ENCODE data around the gene PLXNA4. TPM values are rescaled to one million over a fixed set of nuclear protein-coding genes. Genes with fewer than 3 reads are reported as not detected.

PLXNA4 gene
- total RNA-seq, 2 donors from 2014 or later, result 0.99 to 1.1 TPM

DNA sequence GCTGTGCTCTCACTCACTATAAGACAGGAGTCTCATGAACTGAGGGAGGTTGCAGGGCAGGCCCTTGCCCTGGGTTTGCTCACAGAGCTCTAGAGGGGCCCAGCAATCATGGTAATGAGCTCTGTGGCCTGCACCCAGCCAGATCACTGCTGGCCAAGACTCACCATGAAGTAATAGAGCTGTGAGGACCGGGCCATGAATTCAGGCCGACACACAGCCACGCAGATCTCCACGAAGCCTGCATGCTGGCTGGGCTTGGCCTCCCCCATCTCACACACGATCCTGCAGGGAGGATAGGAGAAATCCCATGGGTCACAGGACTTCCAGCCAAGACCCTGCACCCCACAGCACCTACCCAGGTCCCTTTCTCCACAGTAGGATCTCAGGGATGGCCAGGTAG, 382.4 kb downstream of the PLXNA4 start:
- H3K4me3 Mint-ChIP-seq, result no peak overlapping the region
- DNase-seq (no peak), ATAC-seq (replicated peaks in 1 of 2) (no peak)
- H3K4me1 Mint-ChIP-seq (ENCODE audit: low read depth), result no peaks in the 10 kb centered on the region
- no peaks in the 10 kb centered on the region for H3K9me3 Mint-ChIP-seq
- H3K36me3 Mint-ChIP-seq (ENCODE audit: insufficient read depth in 2 of 2), result no peaks in the 10 kb centered on the region
- H3K27me3 Mint-ChIP-seq (ENCODE audit: low read depth), result peaks cover 5% of the 10 kb centered on the region
- H3K27ac Mint-ChIP-seq, result no peak overlapping the region

DNA sequence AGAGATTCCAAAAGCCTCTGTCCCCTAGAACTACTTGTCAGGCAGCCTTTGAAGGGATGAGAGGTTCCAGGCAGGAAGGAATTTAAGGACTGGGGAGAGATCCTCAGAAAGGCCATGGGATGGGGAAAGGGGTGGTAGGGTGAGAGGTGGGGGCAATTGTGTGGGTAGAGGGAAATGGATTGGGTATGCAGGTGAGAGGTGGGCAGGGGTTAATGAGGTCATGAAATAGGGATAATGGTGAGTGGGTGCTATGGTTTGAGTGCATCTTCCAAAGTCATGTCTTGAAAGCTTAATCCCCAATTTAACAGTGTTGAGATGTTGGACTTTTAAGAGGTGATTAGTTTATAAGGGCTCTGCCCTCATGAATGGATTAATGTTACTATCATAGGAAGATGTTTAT, 383.5 kb downstream of the PLXNA4 start:
- no peaks in the 10 kb centered on the region for H3K36me3 Mint-ChIP-seq (ENCODE audit: insufficient read depth in 2 of 2)
- no peaks in the 10 kb centered on the region for H3K9me3 Mint-ChIP-seq
- H3K27me3 Mint-ChIP-seq (ENCODE audit: low read depth), result peaks cover 5% of the 10 kb centered on the region
- H3K4me3 Mint-ChIP-seq, result no peak overlapping the region
- H3K27ac Mint-ChIP-seq, result no peak overlapping the region
- DNase-seq (no peak), ATAC-seq (replicated peaks in 1 of 2) (no peak)
- H3K4me1 Mint-ChIP-seq (ENCODE audit: low read depth), result no peaks in the 10 kb centered on the region

DNA sequence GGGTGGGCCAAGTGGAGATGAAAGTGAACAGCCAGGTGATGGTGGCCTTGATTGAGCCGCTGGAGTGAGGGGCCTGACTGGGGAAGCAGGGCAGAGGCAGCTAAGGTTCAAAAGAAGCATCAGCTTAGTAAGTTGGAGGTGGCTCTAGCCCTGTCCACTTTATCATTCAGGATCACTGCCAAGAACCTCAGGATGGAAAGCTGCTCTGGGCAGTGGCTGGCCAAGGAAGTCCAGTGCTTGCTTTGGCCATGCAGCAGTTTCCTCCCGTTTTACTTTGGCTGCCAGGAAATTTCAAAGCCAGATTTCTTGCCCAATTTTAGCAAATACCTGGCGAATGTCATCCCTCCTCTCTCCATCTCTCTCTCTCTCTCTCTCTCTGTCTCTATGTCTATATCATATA, 384.9 kb downstream of the PLXNA4 start:
- Mint-ChIP-seq H3K27ac (no peak overlapping the region), H3K36me3 (ENCODE audit: insufficient read depth in 2 of 2) (peaks cover 0 to 5% of the 10 kb centered on the region in 2 donors), H3K4me1 (ENCODE audit: low read depth) (no peaks in the 10 kb centered on the region), H3K9me3 (peaks cover 0 to 2% of the 10 kb centered on the region in 2 donors), H3K4me3 (no peak overlapping the region), H3K27me3 (ENCODE audit: low read depth) (no peaks in the 10 kb centered on the region)
- DNase-seq (no peak), ATAC-seq (replicated peaks in 1 of 2) (no peak)

DNA sequence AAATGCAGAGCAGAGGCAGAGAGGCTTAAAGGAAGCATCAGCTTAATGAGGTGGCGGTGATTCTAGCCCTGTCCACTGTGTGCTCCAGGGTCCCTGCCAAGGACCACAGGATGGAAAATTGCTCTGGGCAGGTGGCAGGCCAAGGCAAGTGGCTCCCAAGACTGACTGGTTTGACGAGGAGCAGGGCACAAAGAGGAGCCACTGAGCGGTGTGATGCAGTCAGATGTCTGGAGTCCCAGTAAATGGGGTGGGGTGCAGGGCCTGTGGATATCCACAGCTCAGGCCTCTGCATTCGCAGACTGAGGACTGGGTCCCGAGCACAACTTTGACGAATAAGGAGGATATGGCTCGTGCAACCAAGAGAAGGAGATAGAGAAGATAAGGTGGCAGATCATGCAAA, 385.6 kb downstream of the PLXNA4 start:
- peaks cover 0 to 5% of the 10 kb centered on the region in 2 donors for H3K36me3 Mint-ChIP-seq (ENCODE audit: insufficient read depth in 2 of 2)
- no peak for ATAC-seq (replicated peaks in 1 of 2)

DNA sequence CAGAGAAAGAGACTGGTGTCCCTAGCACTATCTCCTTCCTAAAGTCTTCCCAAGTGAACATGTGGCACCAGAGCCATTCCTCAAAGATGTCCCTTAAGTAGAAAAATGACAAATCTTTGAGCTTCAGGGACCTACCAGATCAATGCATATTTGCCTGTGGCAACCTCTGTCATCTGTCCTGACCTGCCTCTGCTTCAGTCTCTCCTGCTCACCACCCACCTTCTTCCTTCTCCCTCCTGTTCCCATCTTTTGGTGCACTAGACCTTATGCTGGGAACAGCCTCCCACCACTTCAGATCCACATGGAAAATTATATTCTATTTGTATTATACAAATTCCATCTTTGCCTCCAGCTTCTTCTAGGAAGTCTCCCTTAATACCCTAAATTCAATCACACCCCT, 386.4 kb downstream of the PLXNA4 start:
- no peak for DNase-seq
- H3K36me3 Mint-ChIP-seq (ENCODE audit: insufficient read depth in 2 of 2), result peaks cover 0 to 5% of the 10 kb centered on the region in 2 donors
- no peak overlapping the region for H3K27ac Mint-ChIP-seq
- H3K27me3 Mint-ChIP-seq (ENCODE audit: low read depth), result no peaks in the 10 kb centered on the region
- peaks cover 0 to 2% of the 10 kb centered on the region in 2 donors for H3K9me3 Mint-ChIP-seq
- no peaks in the 10 kb centered on the region for H3K4me1 Mint-ChIP-seq (ENCODE audit: low read depth)
- ATAC-seq (replicated peaks in 1 of 2), result no peak
- no peak overlapping the region for H3K4me3 Mint-ChIP-seq

More for the DNA sequence above, 385.6 kb downstream of the PLXNA4 start:
- DNase-seq, result no peak
- H3K4me3 Mint-ChIP-seq, result no peak overlapping the region
- peaks cover 0 to 2% of the 10 kb centered on the region in 2 donors for H3K9me3 Mint-ChIP-seq
- H3K27me3 Mint-ChIP-seq (ENCODE audit: low read depth), result no peaks in the 10 kb centered on the region
- H3K27ac Mint-ChIP-seq, result no peak overlapping the region
- H3K4me1 Mint-ChIP-seq (ENCODE audit: low read depth), result no peaks in the 10 kb centered on the region

DNA sequence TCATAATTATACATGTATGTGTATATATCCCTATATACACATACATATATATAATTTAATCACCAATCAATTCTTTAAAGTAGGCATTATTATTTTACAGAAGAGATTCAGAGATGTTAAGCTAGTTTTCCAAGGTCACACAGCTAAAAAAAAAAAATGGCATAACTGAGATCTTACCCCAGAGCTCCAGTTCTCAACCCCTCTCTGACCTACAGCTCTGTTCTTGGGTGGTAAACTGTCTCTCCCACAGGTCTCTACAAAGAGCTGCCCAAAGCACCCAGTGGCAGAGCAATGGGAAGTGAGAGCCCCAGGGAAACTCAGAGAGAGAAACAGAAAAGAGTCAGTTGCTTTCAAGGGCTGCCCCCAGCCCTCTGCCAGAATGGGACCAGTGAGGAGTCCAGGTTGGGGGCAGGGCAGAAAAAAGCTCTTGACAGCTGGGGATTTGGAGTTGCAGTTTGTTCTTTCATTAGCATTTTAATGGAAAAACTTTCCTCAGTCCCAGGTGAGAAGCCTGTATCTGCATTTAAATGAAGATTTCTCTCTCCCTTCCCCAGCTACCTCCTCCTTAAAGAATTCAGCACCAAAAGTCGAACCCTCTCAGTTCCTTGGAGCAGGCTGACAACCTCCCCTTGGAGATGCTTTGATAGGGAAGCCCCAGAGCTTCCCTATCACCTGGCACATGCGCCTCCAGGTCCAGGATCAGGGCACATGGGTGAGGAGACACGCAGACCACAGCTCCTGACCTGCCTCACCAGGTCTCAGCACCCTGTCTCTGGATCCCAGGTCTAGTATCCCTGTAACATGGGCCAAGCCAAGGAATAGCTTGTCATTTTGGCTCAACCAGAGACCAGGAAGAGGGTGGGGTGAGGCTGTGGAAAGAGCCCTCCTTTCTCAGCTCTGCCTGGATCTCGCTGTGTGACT, 388.1 kb downstream of the PLXNA4 start:
- Mint-ChIP-seq H3K9me3 (peaks cover 0 to 2% of the 10 kb centered on the region in 2 donors), H3K27me3 (ENCODE audit: low read depth) (no peaks in the 10 kb centered on the region), H3K36me3 (ENCODE audit: insufficient read depth in 2 of 2) (peaks cover 0 to 5% of the 10 kb centered on the region in 2 donors), H3K4me1 (ENCODE audit: low read depth) (no peaks in the 10 kb centered on the region), H3K4me3 (no peak overlapping the region), H3K27ac (no peak overlapping the region)
- no peak for DNase-seq
- ATAC-seq (replicated peaks in 1 of 2), result no peak

DNA sequence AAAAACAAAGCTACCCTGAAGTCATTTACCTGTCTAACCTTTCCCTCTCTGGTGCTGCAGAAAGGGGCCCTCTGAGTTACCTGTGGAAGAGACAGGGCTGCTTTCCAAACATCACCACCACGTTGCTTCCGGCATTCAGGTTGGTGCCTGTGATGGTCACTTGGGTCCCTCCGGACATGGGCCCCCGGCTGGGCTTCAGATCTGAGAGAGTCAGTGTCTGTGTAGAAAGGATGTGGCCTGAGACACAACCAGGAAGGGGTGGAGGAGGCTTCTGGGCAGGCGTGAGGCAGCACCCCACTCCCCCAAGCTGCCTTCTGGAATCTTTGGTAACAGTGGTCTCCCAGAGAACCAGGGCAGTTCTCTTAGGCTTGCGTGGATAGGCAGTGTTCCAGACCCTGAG, 388.9 kb downstream of the PLXNA4 start:
- no peaks in the 10 kb centered on the region for H3K4me1 Mint-ChIP-seq (ENCODE audit: low read depth)
- no peak overlapping the region for H3K27ac Mint-ChIP-seq
- H3K36me3 Mint-ChIP-seq (ENCODE audit: insufficient read depth in 2 of 2), result peaks cover 0 to 5% of the 10 kb centered on the region in 2 donors
- ATAC-seq (replicated peaks in 1 of 2), result no peak
- H3K27me3 Mint-ChIP-seq (ENCODE audit: low read depth), result no peaks in the 10 kb centered on the region
- no peak for DNase-seq
- peaks cover 0 to 2% of the 10 kb centered on the region in 2 donors for H3K9me3 Mint-ChIP-seq
- H3K4me3 Mint-ChIP-seq, result no peak overlapping the region

DNA sequence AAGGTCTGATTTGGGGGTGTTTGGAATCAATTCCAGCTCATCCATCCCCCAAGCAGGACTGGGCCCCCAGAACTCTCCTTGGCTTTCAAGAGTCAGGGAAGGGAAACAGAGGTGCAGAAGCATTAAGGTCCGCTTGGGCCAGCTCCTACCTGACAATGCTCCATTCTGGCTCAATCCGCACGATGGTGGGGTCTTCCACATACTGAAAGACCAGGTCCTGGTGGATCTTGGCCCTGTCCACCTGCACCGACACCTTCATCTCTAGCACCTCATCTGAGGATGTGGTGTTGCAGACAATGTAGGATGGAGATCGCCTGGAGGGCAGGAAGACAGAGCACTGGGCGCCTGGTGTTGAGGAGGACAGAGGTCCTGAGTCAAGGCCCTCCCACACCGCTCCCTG, 391.1 kb downstream of the PLXNA4 start:
- H3K27ac Mint-ChIP-seq, result no peak overlapping the region
- H3K36me3 Mint-ChIP-seq (ENCODE audit: insufficient read depth in 2 of 2), result peaks cover 0 to 5% of the 10 kb centered on the region in 2 donors
- ATAC-seq (replicated peaks in 1 of 2), result no peak
- no peaks in the 10 kb centered on the region for H3K4me1 Mint-ChIP-seq (ENCODE audit: low read depth)
- no peaks in the 10 kb centered on the region for H3K27me3 Mint-ChIP-seq (ENCODE audit: low read depth)
- peaks cover 0 to 2% of the 10 kb centered on the region in 2 donors for H3K9me3 Mint-ChIP-seq
- H3K4me3 Mint-ChIP-seq, result no peak overlapping the region
- DNase-seq, result no peak

DNA sequence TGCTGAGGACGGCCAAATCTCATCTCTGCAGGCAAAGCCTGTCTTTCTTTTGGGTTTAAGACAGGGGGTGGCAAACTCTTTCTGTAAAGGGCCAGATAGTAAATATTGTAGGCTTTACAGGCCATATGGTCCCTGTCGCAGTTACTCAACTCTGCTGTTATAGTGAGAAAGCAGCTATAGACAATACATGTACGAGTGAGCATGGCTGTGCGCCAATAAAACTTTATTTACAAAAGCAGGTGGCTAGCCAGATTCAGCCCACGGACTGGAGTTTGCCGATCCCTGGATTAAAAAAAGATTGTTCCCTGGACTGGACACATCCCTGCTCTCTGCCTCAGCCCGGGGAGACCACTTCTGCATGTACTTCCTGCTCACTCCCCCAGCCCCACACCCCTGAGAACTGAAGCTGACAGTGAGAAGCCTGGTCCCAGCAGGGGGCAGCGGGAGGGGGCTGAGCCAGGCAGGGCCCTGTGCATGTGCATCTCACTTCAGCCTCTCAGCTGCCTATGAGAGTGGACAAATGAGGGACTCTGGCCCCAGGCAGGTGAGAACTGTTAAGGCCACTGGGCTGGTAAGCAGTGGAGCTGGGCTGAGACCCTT, 392.4 kb downstream of the PLXNA4 start:
- H3K36me3 Mint-ChIP-seq (ENCODE audit: insufficient read depth in 2 of 2), result peaks cover 0 to 5% of the 10 kb centered on the region in 2 donors
- no peak for ATAC-seq (replicated peaks in 1 of 2)
- no peaks in the 10 kb centered on the region for H3K4me1 Mint-ChIP-seq (ENCODE audit: low read depth)
- H3K27me3 Mint-ChIP-seq (ENCODE audit: low read depth), result no peaks in the 10 kb centered on the region
- H3K27ac Mint-ChIP-seq, result no peak overlapping the region
- DNase-seq, result no peak
- no peak overlapping the region for H3K4me3 Mint-ChIP-seq
- peaks cover 0 to 2% of the 10 kb centered on the region in 2 donors for H3K9me3 Mint-ChIP-seq

DNA sequence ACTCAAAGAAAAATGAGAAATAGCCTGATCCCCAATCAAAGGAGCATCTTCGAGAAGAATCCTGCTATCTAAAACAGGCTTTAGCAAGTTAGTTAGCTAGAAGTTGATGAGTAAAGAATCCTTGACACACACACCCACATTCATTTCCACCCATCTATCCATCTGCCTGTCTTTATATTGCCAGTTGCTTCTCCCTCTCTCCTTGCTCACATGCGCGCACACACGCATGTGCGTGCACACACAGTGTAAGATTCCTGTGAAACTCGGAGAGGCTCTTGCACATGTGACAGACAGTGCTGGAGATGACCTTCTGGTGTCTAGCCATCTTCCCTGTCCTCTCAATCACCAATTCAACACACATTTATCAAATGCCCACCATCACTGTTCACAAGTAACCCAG, 393.3 kb downstream of the PLXNA4 start:
- ATAC-seq (replicated peaks in 1 of 2), result no peak
- DNase-seq, result no peak
- Mint-ChIP-seq H3K36me3 (ENCODE audit: insufficient read depth in 2 of 2) (peaks cover 0 to 5% of the 10 kb centered on the region in 2 donors), H3K4me3 (no peak overlapping the region), H3K9me3 (peaks cover 0 to 2% of the 10 kb centered on the region in 2 donors), H3K27ac (no peak overlapping the region), H3K27me3 (ENCODE audit: low read depth) (no peaks in the 10 kb centered on the region), H3K4me1 (ENCODE audit: low read depth) (no peaks in the 10 kb centered on the region)

DNA sequence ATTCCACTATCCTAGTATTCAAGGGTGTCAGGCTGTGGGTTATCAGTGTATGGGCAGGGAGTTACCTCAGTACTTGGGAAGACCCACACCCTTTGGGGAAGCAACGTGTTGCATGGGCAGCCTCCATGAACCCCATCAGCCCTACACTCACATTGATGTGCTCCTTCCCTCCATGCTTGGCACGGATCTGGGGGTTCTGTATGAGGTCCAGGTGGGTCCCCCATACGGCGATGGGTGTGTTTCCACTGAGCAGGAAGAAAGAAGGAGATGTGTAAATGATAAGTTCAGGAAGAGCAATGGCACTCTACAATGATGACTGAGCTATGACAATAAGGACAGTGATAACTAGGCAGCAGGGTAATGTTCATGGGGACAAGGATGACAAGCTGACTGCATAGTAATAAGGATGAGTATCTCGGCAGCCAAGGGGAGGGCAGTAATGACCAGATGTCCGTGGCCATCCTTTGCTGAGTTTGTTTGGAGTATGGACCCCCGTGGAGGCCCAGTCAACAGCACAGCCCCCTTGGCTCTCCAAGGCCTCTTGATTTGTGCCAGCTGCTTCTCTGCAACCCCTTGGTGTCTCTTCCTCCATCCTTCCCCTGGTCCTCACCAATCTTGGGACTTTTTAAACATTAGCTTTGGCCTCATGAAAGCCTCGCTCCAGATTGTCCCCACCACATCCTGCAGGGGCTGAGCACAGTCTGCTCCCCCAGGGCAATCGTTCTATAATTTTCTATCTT, 394.2 kb downstream of the PLXNA4 start:
- no peak overlapping the region for H3K4me3 Mint-ChIP-seq

DNA sequence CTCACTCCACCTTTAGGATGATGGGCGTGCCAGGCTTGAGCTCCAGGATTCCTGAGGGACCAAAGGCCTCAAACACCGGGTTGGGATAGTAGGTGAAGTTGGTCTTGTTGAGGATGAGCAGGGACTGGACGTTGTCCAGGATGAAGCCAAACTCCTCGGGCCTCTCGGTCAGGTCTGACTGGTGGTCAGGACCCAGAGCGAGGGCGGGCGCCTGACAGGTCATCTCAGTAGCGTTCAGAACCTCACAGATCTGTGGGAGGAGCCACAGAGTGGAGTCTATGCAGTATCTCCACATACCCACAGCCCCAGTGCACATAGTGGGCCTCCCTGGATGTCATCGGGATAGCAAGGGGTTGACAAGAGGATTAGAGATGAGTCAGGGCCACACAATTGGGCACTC, 394.9 kb downstream of the PLXNA4 start:
- Mint-ChIP-seq H3K36me3 (ENCODE audit: insufficient read depth in 2 of 2) (no peaks in the 10 kb centered on the region), H3K27me3 (ENCODE audit: low read depth) (no peaks in the 10 kb centered on the region), H3K4me1 (ENCODE audit: low read depth) (no peaks in the 10 kb centered on the region), H3K9me3 (no peaks in the 10 kb centered on the region), H3K4me3 (no peak overlapping the region), H3K27ac (no peak overlapping the region)
- DNase-seq (no peak), ATAC-seq (replicated peaks in 1 of 2) (no peak)

More for the DNA sequence above, 394.2 kb downstream of the PLXNA4 start:
- Mint-ChIP-seq H3K9me3 (peaks cover 0 to 1% of the 10 kb centered on the region in 2 donors), H3K36me3 (ENCODE audit: insufficient read depth in 2 of 2) (peaks cover 0 to 5% of the 10 kb centered on the region in 2 donors), H3K27ac (no peak overlapping the region), H3K27me3 (ENCODE audit: low read depth) (no peaks in the 10 kb centered on the region), H3K4me1 (ENCODE audit: low read depth) (no peaks in the 10 kb centered on the region)
- no peak for ATAC-seq (replicated peaks in 1 of 2)
- no peak for DNase-seq

DNA sequence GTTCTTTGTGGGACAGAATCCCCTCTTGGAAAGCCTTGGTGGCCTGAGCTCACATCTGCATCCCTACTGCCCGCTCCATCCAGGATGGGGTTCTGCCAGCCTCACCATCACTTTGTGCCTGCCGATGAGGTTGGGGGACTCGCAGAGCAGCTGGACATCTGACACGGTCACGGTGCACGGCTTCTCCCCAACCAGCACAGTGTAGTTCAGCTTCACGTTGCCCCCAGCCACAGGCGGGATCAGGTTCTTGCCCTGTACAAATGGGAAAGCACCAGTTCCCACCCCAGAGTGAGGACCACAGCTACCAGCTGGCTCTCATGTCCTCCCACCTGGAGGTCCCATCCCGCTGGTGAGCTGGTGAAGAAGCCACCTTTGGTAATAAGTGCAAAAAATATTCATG, 395.8 kb downstream of the PLXNA4 start:
- Mint-ChIP-seq H3K4me1 (ENCODE audit: low read depth) (no peaks in the 10 kb centered on the region), H3K9me3 (no peaks in the 10 kb centered on the region), H3K27ac (no peak overlapping the region), H3K36me3 (ENCODE audit: insufficient read depth in 2 of 2) (no peaks in the 10 kb centered on the region), H3K27me3 (ENCODE audit: low read depth) (no peaks in the 10 kb centered on the region), H3K4me3 (no peak overlapping the region)
- DNase-seq, result no peak
- ATAC-seq (replicated peaks in 1 of 2), result no peak
